ENCODE data around the gene RAPGEF2. TPM values are rescaled to one million over a fixed set of nuclear protein-coding genes. Genes with fewer than 3 reads are reported as not detected.

The RAPGEF2 gene
- total RNA-seq, 6 experiments from 2014 or later = 22.2 to 36.4 (median 31.5) TPM

DNA sequence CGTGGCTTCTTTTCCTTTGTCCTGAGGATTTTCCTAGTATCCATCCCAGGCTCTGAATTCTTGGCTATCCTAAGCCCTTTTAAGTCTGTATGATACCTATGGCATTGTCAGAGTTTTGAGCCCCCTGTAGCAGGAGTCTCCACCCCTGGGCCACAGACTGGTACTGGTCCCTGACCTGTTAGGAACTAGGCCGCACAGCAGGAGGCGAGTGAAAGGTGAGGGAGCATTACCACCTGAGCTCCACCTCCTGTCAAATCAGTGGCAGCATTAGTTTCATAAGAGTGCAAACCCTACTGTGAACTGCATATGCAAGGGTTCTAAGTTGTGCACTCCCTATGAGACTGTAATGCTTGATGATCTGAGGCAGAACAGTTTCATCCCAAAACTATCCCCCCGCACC, 216.1 kb downstream of the RAPGEF2 start:
- Mint-ChIP-seq H3K36me3 (ENCODE audit: low read depth) (peaks cover 31% of the 10 kb centered on the region), H3K27me3 (ENCODE audit: insufficient read depth) (no peaks in the 10 kb centered on the region; the same call in 1 of the 2 replicates), H3K4me1 (ENCODE audit: low read depth) (no peaks in the 10 kb centered on the region), H3K4me3 (no peak overlapping the region), H3K9me3 (no peaks in the 10 kb centered on the region), H3K27ac (no peak overlapping the region)
- DNase-seq = no peak
- no peak for TF ChIP-seq CTCF (IDR thresholded peaks at IDR 0.05)

DNA sequence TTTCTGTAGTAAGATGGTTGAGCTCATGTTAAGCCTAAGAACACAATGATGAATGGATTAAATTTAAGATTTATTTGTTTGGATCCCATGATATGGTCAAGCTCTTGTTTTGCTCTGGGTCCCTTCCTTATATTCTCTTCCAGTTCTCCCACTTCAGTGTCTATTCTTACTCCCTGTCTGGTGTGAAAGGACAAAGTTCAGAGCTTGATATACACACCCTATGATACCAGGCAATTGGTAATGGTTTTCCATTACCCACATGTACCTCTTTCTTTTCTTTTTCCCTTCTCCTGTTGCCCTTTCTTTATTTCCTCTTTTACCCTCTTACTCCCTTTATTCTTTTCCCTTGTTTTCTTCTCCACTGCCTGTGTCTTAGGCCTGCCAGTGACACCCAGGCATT, 223.6 kb downstream of the RAPGEF2 start:
- no peak overlapping the region for H3K27ac Mint-ChIP-seq
- no peak for TF ChIP-seq CTCF (IDR thresholded peaks at IDR 0.05)

DNA sequence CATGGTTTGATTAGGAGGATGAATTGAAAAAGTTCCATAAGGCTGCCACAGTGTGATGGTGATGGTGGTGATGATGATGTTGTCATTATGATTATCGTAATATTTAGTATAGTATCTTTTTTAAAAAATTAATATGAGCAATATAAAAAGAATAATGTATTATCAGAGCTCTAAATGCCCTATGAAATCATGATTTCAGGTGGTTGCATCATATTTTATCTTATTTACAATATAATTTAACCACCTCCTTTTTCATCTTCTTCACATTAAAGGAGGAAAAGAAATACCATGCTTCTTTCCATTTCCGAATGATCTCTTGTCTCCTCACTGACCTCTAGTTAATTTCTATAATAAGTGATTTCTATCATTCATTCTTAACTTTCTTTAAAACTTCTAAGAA, 225.9 kb downstream of the RAPGEF2 start:
- Mint-ChIP-seq H3K4me1 (ENCODE audit: low read depth) (no peaks in the 10 kb centered on the region), H3K27me3 (ENCODE audit: insufficient read depth) (0 out of 2 replicates have a peak, but pooled peaks cover 1% of the 10 kb centered on the region), H3K36me3 (ENCODE audit: low read depth) (peaks cover 15% of the 10 kb centered on the region), H3K27ac (no peak overlapping the region), H3K9me3 (no peaks in the 10 kb centered on the region), H3K4me3 (no peak overlapping the region)
- no peak for TF ChIP-seq CTCF (IDR thresholded peaks at IDR 0.05)
- no peak for DNase-seq

More for the DNA sequence above, 223.6 kb downstream of the RAPGEF2 start:
- no peak for DNase-seq
- H3K36me3 Mint-ChIP-seq (ENCODE audit: low read depth) = peaks cover 21% of the 10 kb centered on the region
- 0 out of 2 replicates have a peak, but pooled peaks cover 1% of the 10 kb centered on the region for H3K27me3 Mint-ChIP-seq (ENCODE audit: insufficient read depth)
- no peaks in the 10 kb centered on the region for H3K9me3 Mint-ChIP-seq
- H3K4me1 Mint-ChIP-seq (ENCODE audit: low read depth) = no peaks in the 10 kb centered on the region
- no peak overlapping the region for H3K4me3 Mint-ChIP-seq

DNA sequence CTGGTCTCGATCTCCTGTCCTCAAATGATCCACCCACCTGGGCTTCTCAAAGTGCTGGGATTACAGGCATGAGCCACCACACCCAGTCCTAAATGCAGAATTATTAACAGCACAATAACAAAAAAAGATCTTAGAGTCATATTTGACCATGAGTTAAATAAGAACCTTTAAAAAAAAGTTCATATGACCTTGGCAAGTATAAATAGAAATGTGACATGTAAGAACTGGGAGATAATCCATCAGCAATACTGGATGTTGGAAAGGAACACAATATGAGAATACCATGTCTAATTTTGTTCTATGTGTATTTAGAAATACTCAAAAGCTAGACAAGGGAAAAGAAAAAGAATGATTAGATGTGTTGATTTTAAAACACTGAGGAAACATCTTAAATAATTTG, 231.6 kb downstream of the RAPGEF2 start:
- Mint-ChIP-seq H3K27me3 (ENCODE audit: insufficient read depth) (no peaks in the 10 kb centered on the region), H3K27ac (no peak overlapping the region), H3K9me3 (no peaks in the 10 kb centered on the region), H3K4me1 (ENCODE audit: low read depth) (no peaks in the 10 kb centered on the region), H3K36me3 (ENCODE audit: low read depth) (peaks cover 30% of the 10 kb centered on the region), H3K4me3 (no peak overlapping the region)
- no peak for TF ChIP-seq CTCF (IDR thresholded peaks at IDR 0.05)
- DNase-seq = no peak

DNA sequence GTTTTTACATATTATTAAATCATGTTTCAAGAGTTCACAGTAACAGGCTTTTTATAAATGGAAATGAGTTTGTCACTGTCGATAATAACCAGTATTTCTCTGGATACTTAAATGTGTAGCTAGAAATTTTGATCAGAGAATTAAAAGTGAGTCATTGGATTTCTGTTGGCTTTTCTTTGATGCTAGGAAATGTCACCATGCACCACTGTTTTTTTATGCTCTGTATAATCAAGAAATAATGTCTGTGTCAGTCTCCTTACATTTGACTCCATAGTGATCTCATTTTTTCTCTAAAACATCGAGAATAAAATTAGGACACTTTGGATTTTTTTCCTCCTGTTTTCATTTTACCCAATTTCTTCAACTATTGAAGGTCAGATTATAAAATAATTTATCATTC, 234.2 kb downstream of the RAPGEF2 start:
- no peak for TF ChIP-seq CTCF (IDR thresholded peaks at IDR 0.05)
- H3K36me3 Mint-ChIP-seq (ENCODE audit: low read depth) = peaks cover 35% of the 10 kb centered on the region

DNA sequence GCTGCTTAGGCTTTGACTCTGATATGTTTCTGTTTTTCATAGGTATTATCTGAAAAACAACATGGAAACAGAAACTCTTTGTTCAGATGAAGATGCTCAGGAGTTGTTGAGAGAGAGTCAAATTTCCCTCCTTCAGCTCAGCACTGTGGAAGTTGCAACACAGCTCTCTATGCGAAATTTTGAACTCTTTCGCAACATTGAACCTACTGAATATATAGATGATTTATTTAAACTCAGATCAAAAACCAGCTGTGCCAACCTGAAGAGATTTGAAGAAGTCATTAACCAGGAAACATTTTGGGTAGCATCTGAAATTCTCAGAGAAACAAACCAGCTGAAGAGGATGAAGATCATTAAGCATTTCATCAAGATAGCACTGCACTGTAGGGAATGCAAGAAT, 238.6 kb downstream of the RAPGEF2 start:
- Mint-ChIP-seq H3K4me1 (ENCODE audit: low read depth) (no peaks in the 10 kb centered on the region), H3K36me3 (ENCODE audit: low read depth) (peaks cover 48% of the 10 kb centered on the region), H3K4me3 (no peak overlapping the region), H3K27ac (no peak overlapping the region), H3K27me3 (ENCODE audit: insufficient read depth) (peaks cover 2% of the 10 kb centered on the region; the same call in 1 of the 2 replicates), H3K9me3 (no peaks in the 10 kb centered on the region)
- no peak for DNase-seq
- no peak for TF ChIP-seq CTCF (IDR thresholded peaks at IDR 0.05)

More for the DNA sequence above, 234.2 kb downstream of the RAPGEF2 start:
- Mint-ChIP-seq H3K4me1 (ENCODE audit: low read depth) (no peaks in the 10 kb centered on the region), H3K9me3 (no peaks in the 10 kb centered on the region), H3K4me3 (no peak overlapping the region), H3K27ac (no peak overlapping the region), H3K27me3 (ENCODE audit: insufficient read depth) (peaks cover 2% of the 10 kb centered on the region; the same call in 1 of the 2 replicates)
- DNase-seq = no peak
